Measurements from ENCODE around the gene ZYX. TPM values are rescaled to one million over a fixed set of nuclear protein-coding genes. Genes with fewer than 3 reads are reported as not detected.

Gene ZYX
- total and polyA plus RNA-seq, 9 of the 15 experiments (the other 6 are each of a cell fraction or from before 2014, with no cell fraction given) = 1.8 to 130 (median 15.7) TPM

DNA sequence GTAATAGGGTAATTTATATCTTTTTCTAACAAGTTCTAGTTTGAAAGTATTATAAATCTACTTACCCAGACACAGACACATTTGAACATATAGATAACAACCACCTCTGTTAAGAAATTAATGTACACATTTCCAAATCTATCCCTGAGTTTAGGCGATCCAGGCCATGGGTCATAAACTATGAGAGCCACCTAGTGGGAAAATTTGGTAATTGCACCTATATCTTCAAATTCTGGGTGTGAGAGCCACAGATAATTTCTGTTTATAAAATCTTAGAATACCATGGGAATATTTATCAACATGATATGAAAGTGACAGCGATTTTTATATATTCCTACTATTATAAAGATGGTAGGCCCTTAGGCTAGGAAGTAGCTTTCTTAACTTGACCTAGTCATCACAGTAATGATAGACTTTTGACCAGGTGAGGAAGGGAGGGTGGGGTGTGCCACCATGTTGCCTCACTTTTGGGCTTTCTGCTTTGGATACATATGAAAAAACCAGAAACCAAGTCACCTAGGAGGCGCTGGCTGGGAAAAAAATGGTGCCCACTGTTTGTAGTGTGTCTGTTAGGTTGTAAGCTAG, 35.5 kb downstream of the ZYX start (continued):
- TF ChIP-seq, protein P1, sequence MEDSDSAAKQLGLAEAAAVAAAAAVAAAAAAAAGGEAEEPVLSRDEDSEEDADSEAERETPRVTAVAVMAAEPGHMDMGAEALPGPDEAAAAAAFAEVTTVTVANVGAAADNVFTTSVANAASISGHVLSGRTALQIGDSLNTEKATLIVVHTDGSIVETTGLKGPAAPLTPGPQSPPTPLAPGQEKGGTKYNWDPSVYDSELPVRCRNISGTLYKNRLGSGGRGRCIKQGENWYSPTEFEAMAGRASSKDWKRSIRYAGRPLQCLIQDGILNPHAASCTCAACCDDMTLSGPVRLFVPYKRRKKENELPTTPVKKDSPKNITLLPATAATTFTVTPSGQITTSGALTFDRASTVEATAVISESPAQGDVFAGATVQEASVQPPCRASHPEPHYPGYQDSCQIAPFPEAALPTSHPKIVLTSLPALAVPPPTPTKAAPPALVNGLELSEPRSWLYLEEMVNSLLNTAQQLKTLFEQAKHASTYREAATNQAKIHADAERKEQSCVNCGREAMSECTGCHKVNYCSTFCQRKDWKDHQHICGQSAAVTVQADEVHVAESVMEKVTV (CRISPR knock-in tag; IDR thresholded peaks at IDR 0.05) = peak; percentile 71
- TF ChIP-seq, protein P2, sequence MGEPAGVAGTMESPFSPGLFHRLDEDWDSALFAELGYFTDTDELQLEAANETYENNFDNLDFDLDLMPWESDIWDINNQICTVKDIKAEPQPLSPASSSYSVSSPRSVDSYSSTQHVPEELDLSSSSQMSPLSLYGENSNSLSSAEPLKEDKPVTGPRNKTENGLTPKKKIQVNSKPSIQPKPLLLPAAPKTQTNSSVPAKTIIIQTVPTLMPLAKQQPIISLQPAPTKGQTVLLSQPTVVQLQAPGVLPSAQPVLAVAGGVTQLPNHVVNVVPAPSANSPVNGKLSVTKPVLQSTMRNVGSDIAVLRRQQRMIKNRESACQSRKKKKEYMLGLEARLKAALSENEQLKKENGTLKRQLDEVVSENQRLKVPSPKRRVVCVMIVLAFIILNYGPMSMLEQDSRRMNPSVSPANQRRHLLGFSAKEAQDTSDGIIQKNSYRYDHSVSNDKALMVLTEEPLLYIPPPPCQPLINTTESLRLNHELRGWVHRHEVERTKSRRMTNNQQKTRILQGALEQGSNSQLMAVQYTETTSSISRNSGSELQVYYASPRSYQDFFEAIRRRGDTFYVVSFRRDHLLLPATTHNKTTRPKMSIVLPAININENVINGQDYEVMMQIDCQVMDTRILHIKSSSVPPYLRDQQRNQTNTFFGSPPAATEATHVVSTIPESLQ (CRISPR knock-in tag; IDR thresholded peaks at IDR 0.05) = no peak
- TF ChIP-seq ZZZ3 (IDR thresholded peaks at IDR 0.05) (0 out of 2 replicates have a peak, but pooled peaks have one; percentile 25), SMC3 (conservative IDR thresholded peaks at IDR 0.05; ENCODE audit: insufficient read depth, low read depth, low read length) (peak; percentile 72; the same call in 1 of the 2 replicates), KLF16 (IDR thresholded peaks at IDR 0.05) (peak; percentile 32; the same call in 1 of the 2 replicates)
- TF ChIP-seq, protein P3, sequence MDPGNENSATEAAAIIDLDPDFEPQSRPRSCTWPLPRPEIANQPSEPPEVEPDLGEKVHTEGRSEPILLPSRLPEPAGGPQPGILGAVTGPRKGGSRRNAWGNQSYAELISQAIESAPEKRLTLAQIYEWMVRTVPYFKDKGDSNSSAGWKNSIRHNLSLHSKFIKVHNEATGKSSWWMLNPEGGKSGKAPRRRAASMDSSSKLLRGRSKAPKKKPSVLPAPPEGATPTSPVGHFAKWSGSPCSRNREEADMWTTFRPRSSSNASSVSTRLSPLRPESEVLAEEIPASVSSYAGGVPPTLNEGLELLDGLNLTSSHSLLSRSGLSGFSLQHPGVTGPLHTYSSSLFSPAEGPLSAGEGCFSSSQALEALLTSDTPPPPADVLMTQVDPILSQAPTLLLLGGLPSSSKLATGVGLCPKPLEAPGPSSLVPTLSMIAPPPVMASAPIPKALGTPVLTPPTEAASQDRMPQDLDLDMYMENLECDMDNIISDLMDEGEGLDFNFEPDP (CRISPR knock-in tag; IDR thresholded peaks at IDR 0.05) = no peak

Data from K562 (cell line).